NT2/D1 (cell line): ENCODE measurements around the gene LLGL1.
A peak's percentile ranks its signal among the peaks of the same experiment; 100 is the strongest.

ENCODE experiments used
- DNase-seq: peaks from one replicate; pipeline ENCODE4 v3.0.0-alpha.2; 2011; ENCODE audit warnings: low read depth, low spot score
- H3K27me3 ChIP-seq: 2 replicates; pipeline ENCODE4 v1.6.0; 2011; ENCODE audit warnings: mild to moderate bottlenecking; ENCODE audit not compliant: insufficient read length, insufficient read depth
- H3K36me3 ChIP-seq: 2 replicates; pipeline ENCODE4 v1.6.1; 2011; ENCODE audit warnings: mild to moderate bottlenecking, low read length, mixed read lengths; ENCODE audit not compliant: insufficient read depth, insufficient read length
- H3K4me1 ChIP-seq: 2 replicates; pipeline ENCODE4 v1.5.1; 2011; ENCODE audit not compliant: insufficient read depth, insufficient read length
- H3K4me3 ChIP-seq: 2 replicates; pipeline ENCODE4 v1.5.1; 2011; ENCODE audit warnings: low read depth; ENCODE audit not compliant: insufficient read length
- H3K9ac ChIP-seq: 2 replicates; pipeline ENCODE4 v1.6.0; 2011; ENCODE audit warnings: low read depth; ENCODE audit not compliant: insufficient read length
- H3K9me3 ChIP-seq: 2 replicates; pipeline ENCODE4 v1.5.1; 2011; ENCODE audit warnings: mild to moderate bottlenecking, low read length; ENCODE audit not compliant: insufficient read depth
- SUZ12 ChIP-seq: IDR thresholded peaks from 2 replicates; pipeline ENCODE4 v1.6.1; 2011; ENCODE audit not compliant: insufficient read length, insufficient read depth; ENCODE audit errors: extremely low read depth
- YY1 ChIP-seq: IDR thresholded peaks from 2 replicates; pipeline ENCODE4 v1.6.1; 2011; ENCODE audit not compliant: insufficient read length, insufficient read depth
- ZNF274 ChIP-seq: IDR thresholded peaks from 2 replicates; pipeline ENCODE4 v1.6.1; 2011; ENCODE audit warnings: mild to moderate bottlenecking, low read depth, low read length

The LLGL1 gene

GRCh38 chr17:18225121-18225641 lies at the start of gene LLGL1:
TSS of gene LLGL1 (plus strand) at chr17:18225635. CDS start at chr17:18225683, 48 bp downstream.
- peaks cover 13% of the 10 kb centered on the region for H3K36me3 ChIP-seq
- peaks cover 8% of the 10 kb centered on the region for H3K4me1 ChIP-seq
- peak; percentile 88 for DNase-seq
- no peak for TF ChIP-seq SUZ12
- TF ChIP-seq ZNF274: no peak
- no peak for TF ChIP-seq YY1
- H3K9ac ChIP-seq: peak within 1 kb of the TSS; percentile 92
- H3K9me3 ChIP-seq: no peaks in the 10 kb centered on the region
- no peaks in the 10 kb centered on the region for H3K27me3 ChIP-seq
- H3K4me3 ChIP-seq: peak within 1 kb of the TSS; percentile 79

GRCh38 chr17:18176176-18176575 lies 49.3 kb upstream of the LLGL1 start:
- Histone ChIP-seq H3K4me1 (no peaks in the 10 kb centered on the region), H3K27me3 (no peaks in the 10 kb centered on the region), H3K36me3 (no peaks in the 10 kb centered on the region), H3K9me3 (no peaks in the 10 kb centered on the region), H3K9ac (no peak overlapping the region), H3K4me3 (no peak overlapping the region)
- no peak for TF ChIP-seq YY1
- no peak for TF ChIP-seq ZNF274
- no peak for TF ChIP-seq SUZ12
- DNase-seq: no peak

- H3K27me3 ChIP-seq: no peaks in the 10 kb centered on the region
- no peaks in the 10 kb centered on the region for H3K36me3 ChIP-seq
- H3K9ac ChIP-seq: no peak overlapping the region
- TF ChIP-seq SUZ12: no peak
- TF ChIP-seq YY1: no peak
- TF ChIP-seq ZNF274: no peak
- peaks cover 1% of the 10 kb centered on the region for H3K4me1 ChIP-seq
- H3K9me3 ChIP-seq: no peaks in the 10 kb centered on the region
- no peak for DNase-seq
- H3K4me3 ChIP-seq: no peak overlapping the region
Observed at GRCh38 chr17:18177133-18177532, 48.3 kb upstream of the LLGL1 start.

- no peak overlapping the region for H3K9ac ChIP-seq
Observed at GRCh38 chr17:18177722-18178121, 47.7 kb upstream of the LLGL1 start.

GRCh38 chr17:18179196-18179595 lies 46.2 kb upstream of the LLGL1 start:
- no peak overlapping the region for H3K4me3 ChIP-seq
- DNase-seq: no peak
- TF ChIP-seq ZNF274: no peak
- no peak for TF ChIP-seq SUZ12
- TF ChIP-seq YY1: no peak

More at GRCh38 chr17:18177722-18178121, 47.7 kb upstream of the LLGL1 start:
- Histone ChIP-seq H3K27me3 (no peaks in the 10 kb centered on the region), H3K9me3 (no peaks in the 10 kb centered on the region), H3K4me1 (peaks cover 2% of the 10 kb centered on the region), H3K4me3 (no peak overlapping the region), H3K36me3 (no peaks in the 10 kb centered on the region)
- TF ChIP-seq YY1: no peak
- no peak for TF ChIP-seq SUZ12
- TF ChIP-seq ZNF274: no peak
- no peak for DNase-seq

GRCh38 chr17:18179804-18180203 lies 45.6 kb upstream of the LLGL1 start:
- Histone ChIP-seq H3K4me3 (no peak overlapping the region), H3K4me1 (peaks cover 2% of the 10 kb centered on the region), H3K27me3 (no peaks in the 10 kb centered on the region), H3K9ac (no peak overlapping the region), H3K9me3 (no peaks in the 10 kb centered on the region), H3K36me3 (no peaks in the 10 kb centered on the region)
- TF ChIP-seq SUZ12: no peak
- no peak for TF ChIP-seq YY1
- TF ChIP-seq ZNF274: no peak
- no peak for DNase-seq

More at GRCh38 chr17:18179196-18179595, 46.2 kb upstream of the LLGL1 start:
- H3K9ac ChIP-seq: no peak overlapping the region
- no peaks in the 10 kb centered on the region for H3K9me3 ChIP-seq
- peaks cover 2% of the 10 kb centered on the region for H3K4me1 ChIP-seq
- H3K36me3 ChIP-seq: no peaks in the 10 kb centered on the region
- H3K27me3 ChIP-seq: no peaks in the 10 kb centered on the region

GRCh38 chr17:18181358-18181757 lies 44.1 kb upstream of the LLGL1 start:
- peaks cover 10% of the 10 kb centered on the region for H3K36me3 ChIP-seq
- no peak for DNase-seq
- no peaks in the 10 kb centered on the region for H3K27me3 ChIP-seq
- H3K9ac ChIP-seq: no peak overlapping the region
- no peaks in the 10 kb centered on the region for H3K9me3 ChIP-seq
- TF ChIP-seq ZNF274 (no peak), YY1 (no peak), SUZ12 (no peak)
- no peak overlapping the region for H3K4me3 ChIP-seq
- peaks cover 2% of the 10 kb centered on the region for H3K4me1 ChIP-seq
